HL-60 (cell line): Measurements from ENCODE around the gene PCDHAC2.

Experiments
- DNase-seq, 2 experiments: peaks; one replicate each; pipeline ENCODE4 v3.0.0-alpha.2; 2010 to 2020; ENCODE audit warnings: low read depth in 1 of 2, low spot score in 1 of 2
- H3K27ac ChIP-seq: fragments of 250-450 bp; sonication (Bioruptor Pico); replicated peaks from 2 replicates; pipeline ENCODE4 v1.5.1; 2020; ENCODE audit warnings: mild to moderate bottlenecking, moderate library complexity
- H3K27me3 ChIP-seq: fragments of 250-450 bp; sonication (Bioruptor Pico); 2 replicates; pipeline ENCODE4 v1.5.1; 2021; ENCODE audit warnings: mild to moderate bottlenecking, moderate library complexity; ENCODE audit not compliant: insufficient read depth, poor library complexity, severe bottlenecking
- H3K4me3 ChIP-seq: replicated peaks from 2 replicates; pipeline ENCODE4 v1.5.1; 2011; ENCODE audit warnings: mild to moderate bottlenecking, control low read depth, low read length; ENCODE audit not compliant: insufficient read depth
- GABPA ChIP-seq: IDR thresholded peaks from 2 replicates; pipeline ENCODE4 v1.6.1; 2012; ENCODE audit warnings: low read depth
- POLR2AphosphoS5 ChIP-seq: IDR thresholded peaks from 2 replicates; pipeline ENCODE4 v1.6.1; 2012; ENCODE audit warnings: low read depth
- REST ChIP-seq: IDR thresholded peaks from 2 replicates; pipeline ENCODE4 v1.6.1; 2012; ENCODE audit warnings: low read depth; ENCODE audit not compliant: insufficient replicate concordance
- SPI1 ChIP-seq: IDR thresholded peaks from 2 replicates; pipeline ENCODE4 v1.6.1; 2012; ENCODE audit warnings: low read depth, mild to moderate bottlenecking, borderline replicate concordance
- TF ChIP-seq, protein P1 (sequence below): IDR thresholded peaks from one replicate; pipeline ENCODE4 v1.5.1; 2011; ENCODE audit warnings: low read length, control low read depth, inconsistent platforms; ENCODE audit not compliant: insufficient read depth

The PCDHAC2 gene

DNA sequence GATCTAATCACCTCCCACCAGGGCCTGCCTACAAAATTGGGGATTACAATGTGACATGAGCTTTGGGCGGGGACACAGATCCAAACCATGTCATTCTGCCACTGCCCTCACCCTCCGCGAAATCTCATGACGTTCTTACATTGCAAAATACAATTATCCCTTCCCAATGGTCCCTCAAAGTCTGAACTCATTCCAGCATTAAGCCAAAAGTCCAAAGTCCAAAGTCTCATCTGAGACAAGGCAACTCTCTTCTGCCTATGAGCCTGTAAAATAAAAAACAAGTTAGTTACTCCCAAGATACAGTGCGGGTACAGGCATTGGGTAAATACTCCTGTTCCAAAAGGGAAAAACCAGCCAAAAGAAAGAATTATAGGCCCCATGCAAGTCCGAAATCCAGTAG is 14.6 kb upstream of the PCDHAC2 start:
- DNase-seq = no peak
- no peak for TF ChIP-seq GABPA
- TF ChIP-seq POLR2AphosphoS5 = no peak
- Histone ChIP-seq H3K27ac (no peak overlapping the region), H3K4me3 (no peak overlapping the region), H3K27me3 (no peaks in the 10 kb centered on the region)

GRCh38 chr5:140953234-140953633 is 13.0 kb upstream of the PCDHAC2 start:
- Histone ChIP-seq H3K27me3 (no peaks in the 10 kb centered on the region), H3K27ac (no peak overlapping the region), H3K4me3 (no peak overlapping the region)
- TF ChIP-seq POLR2AphosphoS5 (no peak), SPI1 (no peak), GABPA (no peak)
- TF ChIP-seq, protein P1, sequence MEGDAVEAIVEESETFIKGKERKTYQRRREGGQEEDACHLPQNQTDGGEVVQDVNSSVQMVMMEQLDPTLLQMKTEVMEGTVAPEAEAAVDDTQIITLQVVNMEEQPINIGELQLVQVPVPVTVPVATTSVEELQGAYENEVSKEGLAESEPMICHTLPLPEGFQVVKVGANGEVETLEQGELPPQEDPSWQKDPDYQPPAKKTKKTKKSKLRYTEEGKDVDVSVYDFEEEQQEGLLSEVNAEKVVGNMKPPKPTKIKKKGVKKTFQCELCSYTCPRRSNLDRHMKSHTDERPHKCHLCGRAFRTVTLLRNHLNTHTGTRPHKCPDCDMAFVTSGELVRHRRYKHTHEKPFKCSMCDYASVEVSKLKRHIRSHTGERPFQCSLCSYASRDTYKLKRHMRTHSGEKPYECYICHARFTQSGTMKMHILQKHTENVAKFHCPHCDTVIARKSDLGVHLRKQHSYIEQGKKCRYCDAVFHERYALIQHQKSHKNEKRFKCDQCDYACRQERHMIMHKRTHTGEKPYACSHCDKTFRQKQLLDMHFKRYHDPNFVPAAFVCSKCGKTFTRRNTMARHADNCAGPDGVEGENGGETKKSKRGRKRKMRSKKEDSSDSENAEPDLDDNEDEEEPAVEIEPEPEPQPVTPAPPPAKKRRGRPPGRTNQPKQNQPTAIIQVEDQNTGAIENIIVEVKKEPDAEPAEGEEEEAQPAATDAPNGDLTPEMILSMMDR = no peak
- no peak for DNase-seq

DNA sequence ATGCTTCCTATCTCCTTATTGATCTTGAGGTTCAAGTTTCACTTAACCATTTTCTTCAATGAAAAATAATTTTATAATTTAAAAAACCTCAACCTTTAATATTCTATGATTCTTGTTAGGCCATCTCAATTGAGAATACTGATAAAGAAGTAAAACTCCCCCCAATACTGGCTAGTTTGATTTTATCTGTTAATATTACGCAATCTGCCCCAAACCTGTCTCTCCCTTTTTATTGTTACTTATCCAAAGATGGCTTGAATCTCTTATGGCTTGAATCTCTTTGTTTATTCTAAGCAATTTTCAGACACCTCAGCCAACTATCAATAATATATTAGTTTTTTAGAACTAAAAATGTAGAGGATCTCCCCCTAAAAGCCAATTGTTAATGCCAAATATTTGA is 4.1 kb upstream of the PCDHAC2 start:
- no peak overlapping the region for H3K27ac ChIP-seq
- H3K4me3 ChIP-seq = no peak overlapping the region
- DNase-seq = no peak
- peaks cover 23% of the 10 kb centered on the region for H3K27me3 ChIP-seq
- TF ChIP-seq REST (no peak), SPI1 (no peak), GABPA (no peak), POLR2AphosphoS5 (no peak)
- TF ChIP-seq, protein P1 = no peak

GRCh38 chr5:140964356-140964755 is 1.9 kb upstream of the PCDHAC2 start:
- no peak overlapping the region for H3K4me3 ChIP-seq
- TF ChIP-seq, protein P1 = no peak
- TF ChIP-seq REST (no peak), SPI1 (no peak), GABPA (no peak), POLR2AphosphoS5 (no peak)
- peaks cover 31% of the 10 kb centered on the region for H3K27me3 ChIP-seq
- no peak overlapping the region for H3K27ac ChIP-seq
- DNase-seq = no peak
